Measurements from ENCODE around the gene IFITM2.

- no peak for TF ChIP-seq CTCF (IDR thresholded peaks at IDR 0.05; ENCODE audit: poor library complexity)
- TF ChIP-seq EZH2 (IDR thresholded peaks at IDR 0.05; ENCODE audit: borderline replicate concordance), result no peak
- TF ChIP-seq EZH2phosphoT487 (IDR thresholded peaks at IDR 0.05; ENCODE audit: low read depth, severe bottlenecking, unreplicated experiment), result no peak
These were observed 24.1 kb upstream of the IFITM2 start for GRCh38 chr11:283405-284104.

All from hepatocyte (in vitro differentiated cells).